Testis (tissue), 2 donors: ENCODE results near the gene SF3B4.

Source experiments
- CTCF ChIP-seq, 3 experiments: fragments of 450-650 bp in 2 of 3; fragments of 200-600 bp in 1 of 3; sonication (generic) in 1 of 3; IDR thresholded peaks; one replicate each; pipeline ENCODE4 v1.5.1; 2016 to 2019; ENCODE audit warnings: antibody characterized with exemption in 3 of 3, mild to moderate bottlenecking in 2 of 3, moderate library complexity in 1 of 3
- POLR2A ChIP-seq: fragments of 450-650 bp; IDR thresholded peaks from one replicate; pipeline ENCODE4 v1.6.1; 2017; ENCODE audit warnings: antibody characterized with exemption, mild to moderate bottlenecking, moderate library complexity

GRCh38 chr1:149903836-149904491 lies 23.6 kb downstream of the SF3B4 start:
- no peak for TF ChIP-seq CTCF (IDR thresholded peaks at IDR 0.05)
- TF ChIP-seq POLR2A: no peak
